CD4-positive, alpha-beta T cell treated with Interleukin-17A for 1 hour (primary cell): ENCODE data around the gene TESK2.

Experiments used
- DNase-seq: peaks from one replicate; pipeline ENCODE4 v3.0.0-alpha.2; 2020

Gene TESK2

GRCh38 chr1:45302505-45303150, 188.3 kb downstream of the TESK2 start:
- DNase-seq, result no peak

DNA sequence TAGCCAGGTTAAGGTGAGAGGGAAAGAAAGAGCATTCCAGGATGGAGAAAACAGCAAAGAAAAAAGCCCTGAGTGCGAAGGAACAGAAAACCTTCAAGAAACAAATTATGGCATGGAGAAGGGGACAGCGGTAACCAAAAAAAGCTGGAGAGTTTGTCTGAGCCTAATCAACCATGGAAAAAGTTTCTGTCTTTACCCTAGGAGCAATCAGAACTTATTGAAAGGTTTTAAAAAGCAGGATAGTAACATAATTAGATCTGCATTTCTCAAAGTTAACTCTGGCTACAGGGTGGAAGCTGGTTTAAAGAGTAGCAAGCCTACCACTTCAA, 190.3 kb downstream of the TESK2 start:
- DNase-seq, result no peak

DNA sequence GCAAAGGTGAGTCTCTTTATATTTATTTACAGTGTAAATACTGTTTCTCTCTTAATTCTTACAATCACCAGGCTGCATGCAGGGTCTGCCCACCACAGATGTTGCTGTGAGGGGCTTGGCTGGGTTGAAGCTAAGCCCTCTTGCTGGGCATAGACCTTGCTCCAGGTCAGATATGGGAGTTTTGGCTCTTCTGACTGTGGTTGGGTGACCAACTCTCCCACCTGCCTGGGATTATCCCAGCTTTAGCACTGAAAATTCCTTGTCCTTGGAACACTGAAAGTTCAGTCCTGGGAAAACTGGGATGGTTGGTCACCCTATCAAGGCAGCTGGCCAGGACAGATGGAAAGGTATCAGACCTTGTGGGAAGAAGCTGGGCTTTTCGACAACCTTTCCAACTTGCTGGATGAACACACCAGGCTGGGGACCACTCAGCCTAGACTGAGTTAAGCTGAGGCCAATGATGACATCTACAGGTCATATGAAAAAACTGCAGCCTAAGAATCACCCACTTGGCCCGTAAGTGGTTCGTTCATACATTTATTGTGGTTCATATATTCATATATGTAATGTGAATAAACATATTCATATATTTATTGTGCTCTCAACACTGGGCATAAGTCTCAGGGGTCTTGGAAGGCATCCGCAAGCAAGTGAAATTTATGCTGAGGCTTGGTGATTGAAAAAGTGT, 190.8 kb downstream of the TESK2 start:
- DNase-seq, result peak; percentile 76

DNA sequence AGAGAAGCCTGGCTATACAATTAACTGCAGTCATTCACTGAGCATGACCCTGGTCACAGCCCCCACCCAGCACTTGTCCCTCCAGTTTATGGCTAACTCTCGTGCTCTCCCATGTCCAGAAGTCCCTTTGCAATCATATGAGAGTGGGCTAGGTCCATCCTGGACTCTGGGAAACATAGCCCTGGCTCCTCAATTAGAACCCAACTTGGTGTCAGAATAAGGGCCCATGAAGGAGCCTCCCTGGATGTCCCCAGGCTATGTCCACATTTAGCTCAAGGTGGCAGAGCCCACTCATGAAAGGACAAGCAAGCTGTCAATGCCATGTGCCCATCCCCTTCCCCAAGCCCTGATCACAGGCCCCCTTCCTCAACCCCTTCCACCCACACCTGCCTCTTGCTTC, 191.7 kb downstream of the TESK2 start:
- DNase-seq, result no peak

GRCh38 chr1:45297666-45298356, 193.2 kb downstream of the TESK2 start:
- DNase-seq, result no peak
